ENCODE data around the gene GFRA4. TPM values are rescaled to one million over a fixed set of nuclear protein-coding genes. Genes with fewer than 3 reads are reported as not detected.

The GFRA4 gene, protein sequence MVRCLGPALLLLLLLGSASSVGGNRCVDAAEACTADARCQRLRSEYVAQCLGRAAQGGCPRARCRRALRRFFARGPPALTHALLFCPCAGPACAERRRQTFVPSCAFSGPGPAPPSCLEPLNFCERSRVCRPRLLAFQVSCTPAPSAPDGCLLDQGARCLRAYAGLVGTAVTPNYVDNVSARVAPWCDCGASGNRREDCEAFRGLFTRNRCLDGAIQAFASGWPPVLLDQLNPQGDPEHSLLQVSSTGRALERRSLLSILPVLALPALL
- not detected in 2 replicates for polyA plus RNA-seq

DNA sequence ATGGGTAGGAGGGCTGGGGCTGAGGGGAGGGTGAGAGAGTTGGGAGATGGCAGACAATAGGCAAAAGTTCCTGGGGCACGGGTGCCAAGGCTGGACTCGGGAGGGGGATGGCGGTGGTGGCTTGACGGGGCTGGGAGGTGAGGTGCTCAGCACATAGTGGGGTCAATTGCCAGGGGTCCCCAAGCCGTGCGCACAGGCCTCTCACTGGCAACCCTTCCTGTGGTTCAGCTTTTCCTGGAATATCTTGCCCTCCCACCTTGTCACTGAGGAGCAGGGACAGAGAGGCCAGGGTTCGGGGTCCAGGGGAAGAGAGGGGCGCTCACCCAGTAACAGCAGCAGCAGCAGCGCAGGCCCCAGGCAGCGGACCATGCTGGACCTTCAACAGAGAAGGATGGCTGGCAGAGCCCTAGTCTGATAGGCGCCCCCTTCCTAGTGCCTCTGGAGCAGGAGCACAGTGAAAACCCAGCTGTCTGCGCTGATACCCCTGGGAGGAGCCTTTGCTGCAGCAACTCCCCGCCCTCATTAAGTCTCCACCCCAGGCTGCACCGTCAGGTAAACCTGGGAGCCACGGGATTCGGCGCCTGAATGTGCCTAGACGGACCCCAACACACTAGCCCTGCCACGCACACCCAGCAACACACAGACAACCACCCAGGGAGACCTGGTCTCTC is at the start of gene GFRA4:
TSS of gene GFRA4 (minus strand) at position 369 of the 671 bp plus-strand sequence. CDS start at position 369, 0 bp downstream.

DNA sequence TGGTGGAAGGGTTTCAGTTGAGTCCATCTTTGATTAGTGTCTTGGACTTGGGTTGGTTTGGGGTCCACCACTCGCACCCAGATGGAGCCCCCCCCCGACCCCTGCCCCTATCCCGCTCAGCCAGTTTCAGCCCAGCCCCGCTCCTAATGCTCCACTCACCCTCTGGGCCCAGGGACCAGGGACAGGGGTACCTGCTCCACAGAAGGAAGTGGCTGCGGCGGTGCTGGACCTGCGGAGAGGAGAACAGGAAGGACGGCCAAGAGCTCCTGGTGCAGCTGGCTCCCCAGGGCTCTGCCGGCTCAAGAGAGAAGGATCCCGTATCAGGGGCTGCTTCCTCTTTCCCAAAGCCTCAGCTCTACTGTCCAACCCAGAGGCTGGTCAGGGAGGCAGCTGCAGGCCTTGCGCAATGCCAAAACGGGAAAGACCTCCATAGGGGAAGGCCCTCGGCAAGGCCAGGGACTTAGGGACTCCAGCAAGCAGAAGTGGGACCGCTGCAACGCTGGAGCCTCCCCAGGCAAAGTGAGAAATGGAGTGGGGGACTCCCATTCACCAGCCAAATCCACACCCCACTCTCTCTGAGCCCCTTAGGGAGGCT is 49.2 kb upstream of the GFRA4 start, which contains the start of gene SIGLEC1:
TSS of gene SIGLEC1 (minus strand) at position 322 of the 595 bp plus-strand sequence. CDS start 5,472 bp downstream, outside the sequence.

DNA sequence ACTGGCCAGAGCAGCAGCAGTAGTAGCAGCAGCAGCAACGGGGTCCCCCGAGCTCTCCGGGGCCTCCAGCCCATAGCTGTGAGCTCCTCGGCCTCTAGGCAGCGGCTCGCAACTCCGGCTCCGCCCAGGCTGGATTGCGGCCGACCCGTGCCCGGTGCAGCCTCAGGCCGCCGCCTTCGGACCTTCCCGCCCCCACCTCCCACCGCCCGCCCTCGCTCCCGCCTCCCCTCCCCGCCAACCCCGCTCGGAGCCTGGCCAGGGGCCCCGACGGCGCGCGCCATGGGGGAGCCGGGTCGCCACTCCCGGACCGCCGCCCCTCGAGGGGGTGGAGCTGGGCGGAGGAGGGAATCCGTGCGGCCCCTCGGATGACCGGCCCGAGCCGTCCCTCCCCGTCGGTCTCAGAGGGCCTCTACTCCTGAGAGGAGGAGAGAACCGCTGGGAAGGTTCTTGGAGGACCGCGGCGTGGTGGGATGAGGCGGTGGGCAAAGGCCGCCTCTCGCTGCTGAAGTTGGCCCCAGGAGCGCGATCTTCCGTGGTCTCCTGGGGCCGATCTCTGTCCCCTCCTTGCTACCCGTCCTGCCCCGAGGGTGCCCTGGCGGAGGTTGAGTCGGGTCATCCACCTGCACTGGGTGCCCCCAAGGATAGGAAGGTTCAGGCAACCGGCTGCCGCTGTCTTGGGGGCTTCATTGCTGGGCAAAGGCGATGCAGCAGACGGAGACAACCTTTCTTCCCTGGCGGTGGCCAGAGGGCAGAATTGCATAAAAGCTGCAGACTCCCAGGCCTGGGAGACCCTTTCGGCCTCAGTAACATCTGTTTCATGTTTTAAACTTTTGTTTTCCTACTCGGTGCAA is 19.0 kb upstream of the GFRA4 start, which contains the start of gene ADAM33:
TSS of gene ADAM33 (minus strand) at position 80 of the 851 bp plus-strand sequence. CDS start at position 74, 6 bp downstream.

Other genes with a start within 250 kb of the GFRA4 start
- 12.4 and 14.0 TPM in 2 replicates for gene ATRN, start 192.4 kb downstream of the GFRA4 start, polyA plus RNA-seq
- gene ADAM33, start 18.6 kb upstream of the GFRA4 start, polyA plus RNA-seq = 1.1 TPM in 1 of 2 replicates, not detected in the other
- not detected in 2 replicates for gene SIGLEC1, start 49.2 kb upstream of the GFRA4 start, polyA plus RNA-seq
- gene HSPA12B, start 69.3 kb upstream of the GFRA4 start, polyA plus RNA-seq = 0.35 TPM in 1 of 2 replicates, not detected in the other
- 18.4 and 20.6 TPM in 2 replicates for gene ADISSP, start 104.4 kb upstream of the GFRA4 start, polyA plus RNA-seq
- gene SPEF1, start 118.0 kb upstream of the GFRA4 start, polyA plus RNA-seq = 0.20 TPM in 1 of 2 replicates, not detected in the other
- 0.35 and 1.9 TPM in 2 replicates for gene CENPB, start 123.3 kb upstream of the GFRA4 start, polyA plus RNA-seq
- gene CDC25B, start 132.9 kb upstream of the GFRA4 start, polyA plus RNA-seq = 3.3 and 3.7 TPM in 2 replicates
- 3.6 and 9.7 TPM in 2 replicates for gene AP5S1, start 157.1 kb upstream of the GFRA4 start, polyA plus RNA-seq
- gene MAVS, start 183.4 kb upstream of the GFRA4 start, polyA plus RNA-seq = 0.88 and 1.1 TPM in 2 replicates
- 25.8 and 49.7 TPM in 2 replicates for gene PANK2, start 226.0 kb upstream of the GFRA4 start, polyA plus RNA-seq